GM12878 (cell line): ENCODE results near the gene ISG20L2. TPM values are rescaled to one million over a fixed set of nuclear protein-coding genes. Genes with fewer than 3 reads are reported as not detected.

Experiments
- ATAC-seq: fragments of 200-7000 bp; cut with Tn5 transposase; 3 replicates; pipeline ENCODE4 v1.9.1; 2020; ENCODE audit warnings: mild to moderate bottlenecking, moderate library complexity
- BruUV-seq: library from RNA; stranded (reverse); fragments of 400-500 nt; replicated peaks from 2 replicates; lab custom pipeline; 2021; lab: Mats Ljungman, UMichigan
- CTCF ChIA-PET: fragments of 300-600 bp; sonication (Branson Sonifier 250); formaldehyde crosslinking; extraction: SDS; loops from one replicate; lab custom pipeline; 2021; ENCODE audit warnings: inconsistent platforms; lab: Yijun Ruan, JAX
- POLR2A ChIA-PET: fragments of 350-600 bp; formaldehyde crosslinking; extraction: SDS; loops from one replicate; lab custom pipeline; 2021; ENCODE audit warnings: inconsistent platforms; lab: Charles Lee
- RAD21 ChIA-PET: fragments of 300-600 bp; sonication (Branson Sonifier 250); formaldehyde crosslinking; loops from one replicate; lab custom pipeline; 2023; ENCODE audit warnings: antibody characterized with exemption; ENCODE audit not compliant: unreplicated experiment; lab: Charles Lee
- SMC1A ChIA-PET: fragments of 300-600 bp; sonication (Branson Sonifier 250); formaldehyde crosslinking; loops from one replicate; lab custom pipeline; 2023; ENCODE audit not compliant: unreplicated experiment, uncharacterized antibody; lab: Charles Lee
- DNase-seq: peaks from one replicate; pipeline ENCODE4 v3.0.0-alpha.2; 2011; ENCODE audit warnings: low read depth, low spot score
- FAIRE-seq: peaks from 3 replicates; lab custom pipeline; 2011; peaks lifted over from hg19 to GRCh38; lab: Jason Lieb, UNC
- H2AFZ ChIP-seq: 2 replicates; pipeline ENCODE4 v1.6.0; 2011; ENCODE audit warnings: low read depth, low read length, control low read depth; ENCODE audit not compliant: control insufficient read depth
- H3K27ac ChIP-seq: 2 replicates; pipeline ENCODE4 v1.5.1; 2011; ENCODE audit warnings: control low read depth; ENCODE audit not compliant: control insufficient read depth, insufficient read depth
- H3K27me3 ChIP-seq, 2 experiments: replicated peaks in 1 of 2; 2 replicates each; pipeline versions ENCODE4 v1.6.0 to v1.6.1; 2011; ENCODE audit warnings: low read length in 1 of 2; ENCODE audit not compliant: control insufficient read depth in 2 of 2, insufficient read depth in 2 of 2
- H3K36me3 ChIP-seq, 2 experiments: 2 replicates each; pipeline ENCODE4 v1.5.1; 2011; ENCODE audit warnings: low read length in 1 of 2; ENCODE audit not compliant: control insufficient read depth in 2 of 2, insufficient read depth in 2 of 2
- H3K4me1 ChIP-seq: 2 replicates; pipeline ENCODE4 v1.6.1; 2011; ENCODE audit warnings: mild to moderate bottlenecking, low read length, moderate library complexity, mixed read lengths; ENCODE audit not compliant: control insufficient read depth, insufficient read depth
- H3K4me2 ChIP-seq: 2 replicates; pipeline ENCODE4 v1.6.0; 2011; ENCODE audit warnings: control low read depth; ENCODE audit not compliant: control insufficient read depth, insufficient read depth
- H3K4me3 ChIP-seq: fragments of 200-600 bp; sonication (generic); 2 replicates; pipeline ENCODE4 v1.5.1; 2016
- H3K79me2 ChIP-seq: 2 replicates; pipeline ENCODE4 v1.6.0; 2011; ENCODE audit warnings: low read length; ENCODE audit not compliant: control insufficient read depth, insufficient read depth
- H3K9ac ChIP-seq: 2 replicates; pipeline ENCODE4 v1.8.0; 2011; ENCODE audit warnings: low read length, control low read depth, mixed read lengths; ENCODE audit not compliant: control insufficient read depth, insufficient read depth
- H3K9me3 ChIP-seq: replicated peaks from 3 replicates; pipeline ENCODE4 v1.5.1; 2011; ENCODE audit warnings: mild to moderate bottlenecking, low read length; ENCODE audit not compliant: control insufficient read depth, insufficient read depth
- H4K20me1 ChIP-seq: 2 replicates; pipeline ENCODE4 v1.6.0; 2011; ENCODE audit not compliant: control insufficient read depth, insufficient read depth
- KAT2A ChIP-seq: conservative IDR thresholded peaks from 2 replicates; pipeline ENCODE4 v1.6.1; 2011; ENCODE audit warnings: low read depth, low read length; ENCODE audit not compliant: control insufficient read depth
- LARP7 ChIP-seq: fragments of 450-650 bp; IDR thresholded peaks from 2 replicates; pipeline ENCODE4 v1.6.1; 2017; ENCODE audit warnings: mild to moderate bottlenecking
- MYB ChIP-seq: fragments of 150-350 bp; IDR thresholded peaks from 2 replicates; pipeline ENCODE4 v1.6.1; 2014; ENCODE audit warnings: mild to moderate bottlenecking, low read depth, low read length, borderline replicate concordance
- RUNX3 ChIP-seq: IDR thresholded peaks from 2 replicates; pipeline ENCODE4 v1.6.1; 2012; ENCODE audit warnings: low read length, inconsistent platforms
- SIN3A ChIP-seq: IDR thresholded peaks from 2 replicates; pipeline ENCODE4 v1.6.1; 2012; ENCODE audit warnings: low read depth, low read length, improper control_type of control experiment
- SUPT20H ChIP-seq: IDR thresholded peaks from 2 replicates; pipeline ENCODE4 v1.6.1; 2011; ENCODE audit warnings: low read depth, mild to moderate bottlenecking, low read length, moderate library complexity, borderline replicate concordance; ENCODE audit not compliant: control insufficient read depth
- USF2 ChIP-seq: IDR thresholded peaks from 2 replicates; pipeline ENCODE4 v1.6.1; 2011; ENCODE audit warnings: low read depth, low read length, improper control_type of control experiment, borderline replicate concordance
- WGBS: methylation state at CpG from one replicate; pipeline ENCODE4 v1.1.6; 2016; ENCODE audit warnings: low lambda C conversion rate; ENCODE audit not compliant: insufficient replicate concordance, insufficient coverage; ENCODE audit errors: missing lambda C conversion rate; 5-methylcytosine and 5-hydroxymethylcytosine counted together
- in situ Hi-C: fragments of 300-500 bp; cut with MboI; formaldehyde crosslinking; loops from 9 replicates; pipeline ENCODE4 v1.14.3; 2018; ENCODE audit warnings: mixed read lengths
- intact Hi-C: fragments of 100-400 bp; cut with micrococcal nuclease; formaldehyde crosslinking; loops from one replicate; pipeline ENCODE4 v1.14.2; 2022; ENCODE audit not compliant: unreplicated experiment
- polyA plus RNA-seq, 11 experiments: library from polyadenylated mRNA; depleted of rRNA in 4 of 11; unstranded in 6 of 11; stranded (reverse) in 5 of 11; fragments of >200 nt; fragmentation: Nextera tagmentation in 4 of 11; fragmentation: Illumina TruSeq in 1 of 11; extraction: Ambion mirVana in 4 of 11; extraction: Trizol in 1 of 11; gene quantifications; 1 replicate in 1 of 11; 2 replicates in 10 of 11; pipeline versions ENCODE4 v1.2.1 to v1.2.3, GENCODE V29; 2011 to 2016; ENCODE audit warnings: inconsistent platforms in 2 of 11, missing spikeins in 2 of 11, low read depth in 1 of 11
- total RNA-seq, 4 experiments: library from RNA; depleted of rRNA in 3 of 4; stranded (reverse); fragments of >200 nt in 3 of 4; fragmentation: Illumina TruSeq in 1 of 4; extraction: Trizol in 1 of 4; gene quantifications; 2 replicates each; pipeline versions ENCODE4 v1.2.1 to v1.2.3, GENCODE V29; 2013 to 2021

ISG20L2 gene
- total and polyA plus RNA-seq, 10 of the 15 experiments (the other 5 are each of a cell fraction or from before 2014, with no cell fraction given), result 16.4 to 111 (median 48.0) TPM

- ChIA-PET SMC1A (interaction anchor here (0.5 to 11.8 kb wide), 11 partner anchors 12 to 151 kb away, joined by 3 to 108 read pairs (median 4); partner anchors contain the start of genes ISG20L2, METTL25B and MRPL24), POLR2A (interaction anchor here (0.7 to 1.8 kb wide), 3 partner anchors 8 to 232 kb away, joined by 3 to 5 read pairs (median 4); no protein-coding TSS in a partner anchor), RAD21 (interaction anchor here (1.4 to 1.9 kb wide), 2 partner anchors 45 to 47 kb away, joined by 5 to 9 read pairs; partner anchors contain the start of gene METTL25B), CTCF (interaction anchor here (0.6 to 9.6 kb wide), 16 partner anchors 9 to 315 kb away, joined by 3 to 152 read pairs (median 6); partner anchors contain the start of genes ISG20L2, METTL25B and NTRK1)
- intact Hi-C loops, result no loop called here
- no peak overlapping the region for H3K27ac ChIP-seq
- H3K4me1 ChIP-seq, result no peaks in the 10 kb centered on the region
- H3K36me3 ChIP-seq, result peaks cover 0 to 13% of the 10 kb centered on the region in 2 experiments; a peak in 2 of 4 replicates
- H4K20me1 ChIP-seq, result no peaks in the 10 kb centered on the region
- WGBS, result 71% methylated on average over 9 of the region's 9 CpGs
- H3K9me3 ChIP-seq, result no peaks in the 10 kb centered on the region
- peak overlapping the region; percentile 42; the same call in 1 of the 2 replicates for H3K4me3 ChIP-seq
- no peak for DNase-seq
- no peak for FAIRE-seq
- TF ChIP-seq USF2 (no peak), KAT2A (no peak), SIN3A (no peak), RUNX3 (no peak), SUPT20H (no peak), LARP7 (no peak), MYB (no peak)
- no peaks in the 10 kb centered on the region for H3K27me3 ChIP-seq
- H2AFZ ChIP-seq, result no peak overlapping the region
- no peak overlapping the region for H3K9ac ChIP-seq
- in situ Hi-C loops, result no loop called here
- ATAC-seq, result peak; percentile 6; the same call in 2 of the 3 replicates
- H3K79me2 ChIP-seq, result peaks cover 84% of the 10 kb centered on the region
- peak overlapping the region; percentile 28 for H3K4me2 ChIP-seq
- BruUV-seq, result no TSS peak
Measured at GRCh38 chr1:156772728-156773497, 44.3 kb upstream of the ISG20L2 start.
